ENCODE data around the gene ATP11B.

GRCh38 chr3:182969853-182970252, 176.5 kb downstream of the ATP11B start:
- TF ChIP-seq CTCF (IDR thresholded peaks at IDR 0.05; ENCODE audit: low read depth, low read length, poor library complexity, severe bottlenecking) (no peak), EZH2phosphoT487 (IDR thresholded peaks at IDR 0.05; ENCODE audit: borderline replicate concordance, low read length) (no peak)
